Astrocyte (in vitro differentiated cells and primary cell): ENCODE measurements around the gene ALDH1A3. TPM values are rescaled to one million over a fixed set of nuclear protein-coding genes. Genes with fewer than 3 reads are reported as not detected.

Experiments
- DNase-seq: peaks from one replicate; pipeline ENCODE4 v3.0.0-alpha.2; 2010; ENCODE audit warnings: low read depth
- FAIRE-seq: peaks from 2 replicates; lab custom pipeline; 2011; peaks lifted over from hg19 to GRCh38; lab: Jason Lieb, UNC
- H2AFZ ChIP-seq: 2 replicates; pipeline ENCODE4 v1.6.0; 2012; ENCODE audit warnings: low read depth, low read length, inconsistent platforms
- H3K27ac ChIP-seq: 2 replicates; pipeline ENCODE4 v1.5.1; 2011; ENCODE audit warnings: low read depth, low read length, inconsistent platforms
- H3K27me3 ChIP-seq: 2 replicates; pipeline ENCODE4 v1.6.0; 2011; ENCODE audit warnings: low read length, inconsistent platforms; ENCODE audit not compliant: insufficient read depth
- H3K36me3 ChIP-seq: 2 replicates; pipeline ENCODE4 v1.5.1; 2011; ENCODE audit warnings: low read length, inconsistent platforms; ENCODE audit not compliant: insufficient read depth
- H3K4me1 ChIP-seq: 2 replicates; pipeline ENCODE4 v1.5.1; 2011; ENCODE audit warnings: low read length, inconsistent platforms; ENCODE audit not compliant: insufficient read depth
- H3K4me2 ChIP-seq: 2 replicates; pipeline ENCODE4 v1.6.0; 2012; ENCODE audit warnings: low read length, inconsistent platforms
- H3K4me3 ChIP-seq: 2 replicates; pipeline ENCODE4 v1.5.1; 2011; ENCODE audit warnings: low read depth, mild to moderate bottlenecking, low read length, inconsistent platforms; ENCODE audit not compliant: insufficient read depth
- H3K79me2 ChIP-seq: 2 replicates; pipeline ENCODE4 v1.6.0; 2012; ENCODE audit warnings: mild to moderate bottlenecking, low read length, inconsistent platforms; ENCODE audit not compliant: insufficient read depth
- H3K9ac ChIP-seq: 2 replicates; pipeline ENCODE4 v1.6.0; 2012; ENCODE audit warnings: mild to moderate bottlenecking, low read length, inconsistent platforms
- H3K9me3 ChIP-seq: 2 replicates; pipeline ENCODE4 v1.5.1; 2012; ENCODE audit warnings: low read depth, mild to moderate bottlenecking, low read length, inconsistent platforms; ENCODE audit not compliant: insufficient read depth
- H4K20me1 ChIP-seq: 2 replicates; pipeline ENCODE4 v1.6.0; 2012; ENCODE audit warnings: low read length, inconsistent platforms; ENCODE audit not compliant: insufficient read depth
- H3K27ac Mint-ChIP-seq: one replicate; pipeline ENCODE4 v1.8.0; 2021; ENCODE audit warnings: mild to moderate bottlenecking, mixed read lengths; ENCODE audit not compliant: unreplicated experiment
- H3K27me3 Mint-ChIP-seq: one replicate; pipeline ENCODE4 v1.8.0; 2021; ENCODE audit warnings: low read depth, mixed read lengths; ENCODE audit not compliant: unreplicated experiment
- H3K36me3 Mint-ChIP-seq: one replicate; pipeline ENCODE4 v1.8.0; 2021; ENCODE audit warnings: low read depth, mixed read lengths; ENCODE audit not compliant: unreplicated experiment
- H3K4me1 Mint-ChIP-seq: one replicate; pipeline ENCODE4 v1.8.0; 2021; ENCODE audit warnings: low read depth, mixed read lengths; ENCODE audit not compliant: unreplicated experiment
- H3K4me3 Mint-ChIP-seq: one replicate; pipeline ENCODE4 v1.8.0; 2021; ENCODE audit warnings: mild to moderate bottlenecking, moderate library complexity, mixed read lengths; ENCODE audit not compliant: unreplicated experiment
- H3K9me3 Mint-ChIP-seq: one replicate; pipeline ENCODE4 v1.8.0; 2021; ENCODE audit warnings: mild to moderate bottlenecking, mixed read lengths; ENCODE audit not compliant: unreplicated experiment
- EZH2 ChIP-seq: IDR thresholded peaks from 2 replicates; pipeline ENCODE4 v1.6.1; 2012; ENCODE audit warnings: mild to moderate bottlenecking, low read length, inconsistent platforms; ENCODE audit not compliant: insufficient read depth
- total RNA-seq: library from RNA; stranded (reverse); gene quantifications from 2 replicates; pipeline ENCODE4 v1.2.1, GENCODE V29; 2021
- TF ChIP-seq, protein P1 (sequence below): IDR thresholded peaks from 2 replicates; pipeline ENCODE4 v1.5.1; 2011; ENCODE audit warnings: low read depth, mild to moderate bottlenecking, inconsistent platforms, low read length, moderate library complexity; ENCODE audit not compliant: insufficient read depth

ALDH1A3 gene
- total RNA-seq, 1 donor from 2014 or later: 0.95 TPM

DNA sequence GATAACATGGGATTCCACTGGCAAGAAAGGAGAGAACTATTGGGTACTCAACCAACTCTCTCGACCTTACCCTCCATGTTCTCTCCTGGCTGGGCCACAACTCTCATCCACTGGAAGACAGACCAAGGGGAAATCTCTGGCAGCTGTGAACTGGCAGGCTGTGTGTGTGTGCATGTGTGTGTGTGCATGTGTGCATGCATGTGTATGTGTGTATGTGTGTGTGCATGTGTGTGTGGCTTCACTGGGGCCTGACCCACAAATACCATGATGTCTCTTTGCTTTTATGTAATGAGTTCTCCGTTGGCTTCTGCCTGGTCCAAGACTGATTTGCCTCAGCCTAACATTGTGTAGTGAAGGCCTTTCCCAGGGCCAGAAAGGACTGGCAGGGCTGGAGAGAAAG, 4.1 kb upstream of the ALDH1A3 start:
- Histone ChIP-seq H3K4me2 (no peak overlapping the region), H3K27me3 (peaks cover 12% of the 10 kb centered on the region), H4K20me1 (no peaks in the 10 kb centered on the region), H3K4me3 (no peak overlapping the region), H3K27ac (no peak overlapping the region), H3K4me1 (peaks cover under 1% of the 10 kb centered on the region), H3K9me3 (no peaks in the 10 kb centered on the region), H3K9ac (no peak overlapping the region), H3K36me3 (no peaks in the 10 kb centered on the region), H2AFZ (no peak overlapping the region), H3K79me2 (peaks cover 4% of the 10 kb centered on the region)
- Mint-ChIP-seq H3K4me1 (no peaks in the 10 kb centered on the region), H3K27ac (no peak overlapping the region), H3K27me3 (peaks cover 73% of the 10 kb centered on the region), H3K36me3 (no peaks in the 10 kb centered on the region), H3K4me3 (no peak overlapping the region), H3K9me3 (peaks cover 2% of the 10 kb centered on the region)
- TF ChIP-seq, protein P1, sequence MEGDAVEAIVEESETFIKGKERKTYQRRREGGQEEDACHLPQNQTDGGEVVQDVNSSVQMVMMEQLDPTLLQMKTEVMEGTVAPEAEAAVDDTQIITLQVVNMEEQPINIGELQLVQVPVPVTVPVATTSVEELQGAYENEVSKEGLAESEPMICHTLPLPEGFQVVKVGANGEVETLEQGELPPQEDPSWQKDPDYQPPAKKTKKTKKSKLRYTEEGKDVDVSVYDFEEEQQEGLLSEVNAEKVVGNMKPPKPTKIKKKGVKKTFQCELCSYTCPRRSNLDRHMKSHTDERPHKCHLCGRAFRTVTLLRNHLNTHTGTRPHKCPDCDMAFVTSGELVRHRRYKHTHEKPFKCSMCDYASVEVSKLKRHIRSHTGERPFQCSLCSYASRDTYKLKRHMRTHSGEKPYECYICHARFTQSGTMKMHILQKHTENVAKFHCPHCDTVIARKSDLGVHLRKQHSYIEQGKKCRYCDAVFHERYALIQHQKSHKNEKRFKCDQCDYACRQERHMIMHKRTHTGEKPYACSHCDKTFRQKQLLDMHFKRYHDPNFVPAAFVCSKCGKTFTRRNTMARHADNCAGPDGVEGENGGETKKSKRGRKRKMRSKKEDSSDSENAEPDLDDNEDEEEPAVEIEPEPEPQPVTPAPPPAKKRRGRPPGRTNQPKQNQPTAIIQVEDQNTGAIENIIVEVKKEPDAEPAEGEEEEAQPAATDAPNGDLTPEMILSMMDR: no peak
- no peak for TF ChIP-seq EZH2
- FAIRE-seq: no peak
- DNase-seq: no peak

DNA sequence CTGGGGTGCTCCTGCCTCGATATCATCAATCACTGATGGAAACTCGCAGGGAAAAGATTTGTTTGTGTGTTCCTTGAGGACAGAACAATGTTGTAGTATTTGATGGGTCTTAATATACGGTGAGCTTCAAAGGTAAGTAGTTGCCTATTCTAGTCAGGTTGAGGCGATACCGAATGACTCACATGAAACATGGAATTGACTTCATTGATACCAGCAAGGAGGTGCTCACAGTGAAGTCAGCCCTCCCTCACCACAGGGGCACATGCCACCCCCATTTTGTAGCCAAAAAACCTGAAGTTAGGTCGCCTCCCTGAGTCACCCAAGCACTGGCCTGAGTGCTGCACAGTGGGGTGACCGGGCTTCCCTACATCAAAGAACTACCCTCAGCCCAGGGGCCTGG, 3.7 kb upstream of the ALDH1A3 start:
- DNase-seq (no peak), FAIRE-seq (no peak)
- Mint-ChIP-seq H3K27ac (no peak overlapping the region), H3K27me3 (peaks cover 73% of the 10 kb centered on the region), H3K9me3 (peaks cover 2% of the 10 kb centered on the region), H3K4me3 (no peak overlapping the region), H3K36me3 (no peaks in the 10 kb centered on the region), H3K4me1 (no peaks in the 10 kb centered on the region)
- Histone ChIP-seq H3K9me3 (no peaks in the 10 kb centered on the region), H3K9ac (no peak overlapping the region), H3K4me3 (no peak overlapping the region), H3K27me3 (peaks cover 17% of the 10 kb centered on the region), H3K27ac (no peak overlapping the region), H3K36me3 (no peaks in the 10 kb centered on the region), H2AFZ (no peak overlapping the region), H3K4me2 (no peak overlapping the region), H3K4me1 (peaks cover 5% of the 10 kb centered on the region), H4K20me1 (no peaks in the 10 kb centered on the region), H3K79me2 (peaks cover 8% of the 10 kb centered on the region)
- TF ChIP-seq EZH2: no peak
- TF ChIP-seq, protein P1: no peak

DNA sequence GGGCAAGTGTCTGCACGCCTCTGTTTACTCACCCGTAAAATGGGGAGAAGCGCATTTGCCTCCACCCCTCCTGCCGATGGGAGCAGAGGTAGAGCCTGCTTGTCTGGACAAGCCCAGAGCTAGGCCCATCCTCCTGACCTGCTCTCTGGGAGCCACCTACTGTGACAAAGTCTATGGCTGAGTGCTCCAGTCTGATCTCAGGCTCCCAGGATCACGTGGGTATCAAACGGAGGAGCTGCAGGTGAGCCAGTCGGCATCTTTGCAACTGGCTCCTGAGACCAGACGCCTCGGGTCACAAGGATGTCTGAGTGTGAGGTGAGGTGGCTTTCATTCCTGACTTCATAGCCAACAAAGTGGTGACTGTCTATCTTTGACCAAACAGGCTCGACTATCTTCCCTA, 2.1 kb upstream of the ALDH1A3 start:
- Histone ChIP-seq H2AFZ (no peak overlapping the region), H3K9ac (no peak overlapping the region), H3K4me3 (no peak overlapping the region), H3K4me1 (peaks cover 6% of the 10 kb centered on the region), H3K4me2 (no peak overlapping the region), H4K20me1 (peaks cover 4% of the 10 kb centered on the region), H3K36me3 (no peaks in the 10 kb centered on the region), H3K79me2 (peaks cover 13% of the 10 kb centered on the region), H3K27ac (no peak overlapping the region), H3K9me3 (no peaks in the 10 kb centered on the region), H3K27me3 (peaks cover 25% of the 10 kb centered on the region)
- DNase-seq: no peak
- Mint-ChIP-seq H3K27ac (no peak overlapping the region), H3K27me3 (peaks cover 77% of the 10 kb centered on the region), H3K9me3 (peaks cover 2% of the 10 kb centered on the region), H3K4me3 (no peak overlapping the region), H3K36me3 (no peaks in the 10 kb centered on the region), H3K4me1 (no peaks in the 10 kb centered on the region)
- TF ChIP-seq, protein P1: no peak
- TF ChIP-seq EZH2: no peak
- FAIRE-seq: no peak
